ENCODE results near the gene COL9A1. TPM values are rescaled to one million over a fixed set of nuclear protein-coding genes. Genes with fewer than 3 reads are reported as not detected.

Gene COL9A1
- total and polyA plus RNA-seq, 9 of the 15 experiments (the other 6 are each of a cell fraction or from before 2014, with no cell fraction given), result 0.01 to 0.13 (median 0.06) TPM; not detected in 1

DNA sequence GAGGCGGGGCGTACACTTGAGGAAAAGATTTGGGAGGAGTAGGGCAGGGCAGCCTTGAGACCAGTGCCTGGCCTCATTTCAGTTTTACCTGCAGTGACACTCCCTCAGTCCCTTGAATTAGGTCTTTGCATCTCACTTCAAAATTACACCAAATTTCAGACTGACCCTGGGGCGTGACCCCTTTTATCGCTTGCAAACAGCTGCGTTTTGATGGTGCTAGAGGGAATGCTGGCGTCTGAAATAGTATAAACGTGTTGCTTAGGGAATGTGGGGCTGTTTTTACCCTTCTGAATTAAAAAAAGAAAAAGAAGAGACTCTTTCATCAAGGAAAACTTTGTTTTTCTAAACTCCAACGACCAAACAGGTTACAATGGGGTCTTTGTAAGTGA is 21.0 kb downstream of the COL9A1 start (continued):
- TF ChIP-seq, protein P1, sequence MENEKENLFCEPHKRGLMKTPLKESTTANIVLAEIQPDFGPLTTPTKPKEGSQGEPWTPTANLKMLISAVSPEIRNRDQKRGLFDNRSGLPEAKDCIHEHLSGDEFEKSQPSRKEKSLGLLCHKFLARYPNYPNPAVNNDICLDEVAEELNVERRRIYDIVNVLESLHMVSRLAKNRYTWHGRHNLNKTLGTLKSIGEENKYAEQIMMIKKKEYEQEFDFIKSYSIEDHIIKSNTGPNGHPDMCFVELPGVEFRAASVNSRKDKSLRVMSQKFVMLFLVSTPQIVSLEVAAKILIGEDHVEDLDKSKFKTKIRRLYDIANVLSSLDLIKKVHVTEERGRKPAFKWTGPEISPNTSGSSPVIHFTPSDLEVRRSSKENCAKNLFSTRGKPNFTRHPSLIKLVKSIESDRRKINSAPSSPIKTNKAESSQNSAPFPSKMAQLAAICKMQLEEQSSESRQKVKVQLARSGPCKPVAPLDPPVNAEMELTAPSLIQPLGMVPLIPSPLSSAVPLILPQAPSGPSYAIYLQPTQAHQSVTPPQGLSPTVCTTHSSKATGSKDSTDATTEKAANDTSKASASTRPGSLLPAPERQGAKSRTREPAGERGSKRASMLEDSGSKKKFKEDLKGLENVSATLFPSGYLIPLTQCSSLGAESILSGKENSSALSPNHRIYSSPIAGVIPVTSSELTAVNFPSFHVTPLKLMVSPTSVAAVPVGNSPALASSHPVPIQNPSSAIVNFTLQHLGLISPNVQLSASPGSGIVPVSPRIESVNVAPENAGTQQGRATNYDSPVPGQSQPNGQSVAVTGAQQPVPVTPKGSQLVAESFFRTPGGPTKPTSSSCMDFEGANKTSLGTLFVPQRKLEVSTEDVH (IDR thresholded peaks at IDR 0.05; ENCODE audit: low read depth, partially characterized antibody), result no peak
- peak; percentile 40; the same call in 1 of the 2 replicates for TF ChIP-seq CTBP1 (IDR thresholded peaks at IDR 0.05; ENCODE audit: borderline replicate concordance)
- TF ChIP-seq HDAC6 (IDR thresholded peaks at IDR 0.05; ENCODE audit: low read depth, low read length), result no peak

DNA sequence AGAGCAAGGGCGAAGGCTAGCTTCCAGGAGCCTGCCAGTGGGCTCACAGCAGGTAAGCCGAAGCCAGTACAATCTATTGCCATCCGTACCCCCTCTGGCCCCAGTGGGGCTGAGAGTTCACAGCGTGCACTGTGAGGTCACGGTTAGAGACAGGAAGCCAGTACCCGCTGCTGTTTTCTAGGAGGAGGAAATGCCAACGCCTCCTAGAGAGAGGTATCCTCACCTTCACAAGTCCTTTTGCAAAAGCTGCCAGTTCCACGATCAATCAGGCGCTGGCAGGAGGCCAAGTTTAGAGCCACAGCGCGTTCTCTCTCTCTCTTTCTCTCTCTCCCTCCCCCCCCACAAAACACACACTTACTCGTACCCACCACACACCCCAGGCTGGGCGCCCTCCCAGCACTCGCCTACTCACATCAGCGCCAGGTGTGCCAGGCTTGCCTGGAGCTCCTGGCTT is 22.5 kb downstream of the COL9A1 start:
- intact Hi-C loops (cut with micrococcal nuclease) (no loop called here), in situ Hi-C loops (cut with MboI) (no loop called here)
- Histone ChIP-seq H2AFZ (ENCODE audit: low read depth, low read length) (0 out of 2 replicates have a peak overlapping the region, but pooled peaks have one; percentile 47), H3K4me3 (no peak overlapping the region), H3K9me3 (replicated peaks; ENCODE audit: control insufficient read depth, insufficient read depth, low read depth, low read length) (no peaks in the 10 kb centered on the region), H3K27ac (ENCODE audit: extremely low read depth, low read depth, low read length) (no peak overlapping the region), H3K9me1 (ENCODE audit: control insufficient read depth, insufficient read depth, low read length) (no peaks in the 10 kb centered on the region), H3K4me2 (ENCODE audit: insufficient read depth, low read length) (no peak overlapping the region), H3K36me3 (ENCODE audit: control insufficient read depth, insufficient read depth, low read length) (no peaks in the 10 kb centered on the region), H4K20me1 (replicated peaks; ENCODE audit: control insufficient read depth, insufficient read depth, low read length) (no peaks in the 10 kb centered on the region), H3K9ac (ENCODE audit: insufficient read depth in 1 of 2, low read depth in 2 of 2, low read length in 2 of 2) (no peak overlapping the region; a peak in 1 of 4 replicates), H3K4me1 (replicated peaks in 1 of 2; ENCODE audit: control insufficient read depth in 2 of 2, insufficient read depth in 2 of 2, low read length in 2 of 2) (peaks cover 9 to 26% of the 10 kb centered on the region in 2 experiments; a peak in 4 of 5 replicates), H3K27me3 (ENCODE audit: control insufficient read depth in 2 of 2, insufficient read depth in 2 of 2, low read length in 2 of 2) (peaks cover 10 to 29% of the 10 kb centered on the region in 2 experiments; a peak in 4 of 5 replicates), H3K79me2 (ENCODE audit: control insufficient read depth, insufficient read depth, low read length) (no peaks in the 10 kb centered on the region)
- DNase-seq (ENCODE audit: extremely low read depth in 1 of 4, low spot score in 3 of 4), result peak in 1 of 4 experiments; percentile 14
- 8% methylated on average over 15 of the region's 15 CpGs for WGBS (ENCODE audit: insufficient coverage, low coverage, missing lambda C conversion rate)
- BruUV-seq (replicated peaks), result no TSS peak
- FAIRE-seq, result no peak
- CTCF ChIA-PET (ENCODE audit: low intra/inter-chr PET ratio), result no interaction called here
- TF ChIP-seq ELF4 (CRISPR knock-in tag; IDR thresholded peaks at IDR 0.05), result no peak
- TF ChIP-seq NFIX (CRISPR knock-in tag; IDR thresholded peaks at IDR 0.05; ENCODE audit: low read depth), result peak; percentile 28; the same call in 1 of the 2 replicates
- TF ChIP-seq NFIC (IDR thresholded peaks at IDR 0.05), result peak; percentile 94
- no peak for ATAC-seq
- POLR2A ChIA-PET, result interaction anchor here (0.9 kb wide), 1 partner anchor 9 kb away, joined by 4 read pairs; no protein-coding TSS in a partner anchor

Measured in K562 (cell line).